ENCODE data around the gene CCNF.
"Not testable (repeated sequence)": the region's sequence is repeated elsewhere in the genome, so short reads cannot be mapped to it uniquely, and the experiment has no call there.

GRCh38 chr16:2435236-2435635 lies 6.0 kb downstream of the CCNF start:
- not testable (repeated sequence) for TF ChIP-seq CTCF, POLR2A (IDR thresholded peaks at IDR 0.05)

Data from ovary (tissue), 3 donors.